HG03108 (cell line): ENCODE data around the gene PRICKLE2.

Source experiments
- ATAC-seq: cut with Tn5 transposase; IDR thresholded peaks from one replicate; pipeline ENCODE4 v1.9.1; 2021; ENCODE audit warnings: moderate library complexity; ENCODE audit not compliant: unreplicated experiment

Gene PRICKLE2, protein sequence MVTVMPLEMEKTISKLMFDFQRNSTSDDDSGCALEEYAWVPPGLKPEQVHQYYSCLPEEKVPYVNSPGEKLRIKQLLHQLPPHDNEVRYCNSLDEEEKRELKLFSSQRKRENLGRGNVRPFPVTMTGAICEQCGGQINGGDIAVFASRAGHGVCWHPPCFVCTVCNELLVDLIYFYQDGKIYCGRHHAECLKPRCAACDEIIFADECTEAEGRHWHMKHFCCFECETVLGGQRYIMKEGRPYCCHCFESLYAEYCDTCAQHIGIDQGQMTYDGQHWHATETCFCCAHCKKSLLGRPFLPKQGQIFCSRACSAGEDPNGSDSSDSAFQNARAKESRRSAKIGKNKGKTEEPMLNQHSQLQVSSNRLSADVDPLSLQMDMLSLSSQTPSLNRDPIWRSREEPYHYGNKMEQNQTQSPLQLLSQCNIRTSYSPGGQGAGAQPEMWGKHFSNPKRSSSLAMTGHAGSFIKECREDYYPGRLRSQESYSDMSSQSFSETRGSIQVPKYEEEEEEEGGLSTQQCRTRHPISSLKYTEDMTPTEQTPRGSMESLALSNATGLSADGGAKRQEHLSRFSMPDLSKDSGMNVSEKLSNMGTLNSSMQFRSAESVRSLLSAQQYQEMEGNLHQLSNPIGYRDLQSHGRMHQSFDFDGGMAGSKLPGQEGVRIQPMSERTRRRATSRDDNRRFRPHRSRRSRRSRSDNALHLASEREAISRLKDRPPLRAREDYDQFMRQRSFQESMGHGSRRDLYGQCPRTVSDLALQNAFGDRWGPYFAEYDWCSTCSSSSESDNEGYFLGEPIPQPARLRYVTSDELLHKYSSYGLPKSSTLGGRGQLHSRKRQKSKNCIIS

DNA sequence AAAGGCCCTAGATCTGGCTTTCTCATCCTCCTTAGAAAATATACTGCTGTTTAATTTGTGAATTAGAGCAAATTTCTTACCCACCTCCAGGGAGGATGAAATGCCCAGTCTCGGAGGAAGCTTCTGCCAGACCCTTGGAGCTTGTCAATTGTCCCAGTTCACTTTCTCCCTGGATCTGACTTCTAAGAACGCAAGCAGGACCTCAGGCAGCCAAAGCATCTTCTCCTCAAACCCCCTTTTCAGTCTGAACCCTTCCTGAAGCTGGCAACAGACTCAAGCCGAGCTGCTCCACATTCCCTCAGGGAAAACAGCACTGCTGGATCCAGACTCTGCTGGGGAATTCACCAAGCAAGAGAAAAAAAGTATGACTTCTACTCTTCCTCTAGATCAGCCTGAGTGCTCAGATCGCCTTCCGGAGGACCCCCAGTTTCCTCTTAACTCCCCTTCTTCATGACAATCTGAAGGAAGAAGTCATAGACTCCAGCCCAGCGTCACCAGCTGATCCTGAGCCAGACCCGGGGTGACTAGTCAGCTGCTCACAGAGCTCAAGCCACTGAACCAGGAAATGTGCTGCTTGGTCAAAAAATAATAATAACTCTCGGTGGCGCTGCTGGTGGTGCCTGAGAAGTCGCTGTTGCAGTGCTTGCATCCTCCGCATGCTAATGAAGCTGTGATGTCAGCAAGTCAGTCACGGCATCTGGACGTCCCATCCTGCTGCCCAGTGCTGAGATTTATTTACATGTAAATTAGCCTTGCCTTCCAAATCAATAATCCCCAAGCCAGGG lies at the start of gene PRICKLE2:
PRICKLE2 (minus strand) TSS at position 641 of the 785 bp plus-strand sequence. CDS start 26,539 bp downstream, outside the sequence.
- ATAC-seq = no peak

- ATAC-seq = no peak
These were observed 47.6 kb upstream of the PRICKLE2 start for GRCh38 chr3:64272842-64273241.

- ATAC-seq = no peak
These were observed 47.0 kb upstream of the PRICKLE2 start for GRCh38 chr3:64272271-64272670.

DNA sequence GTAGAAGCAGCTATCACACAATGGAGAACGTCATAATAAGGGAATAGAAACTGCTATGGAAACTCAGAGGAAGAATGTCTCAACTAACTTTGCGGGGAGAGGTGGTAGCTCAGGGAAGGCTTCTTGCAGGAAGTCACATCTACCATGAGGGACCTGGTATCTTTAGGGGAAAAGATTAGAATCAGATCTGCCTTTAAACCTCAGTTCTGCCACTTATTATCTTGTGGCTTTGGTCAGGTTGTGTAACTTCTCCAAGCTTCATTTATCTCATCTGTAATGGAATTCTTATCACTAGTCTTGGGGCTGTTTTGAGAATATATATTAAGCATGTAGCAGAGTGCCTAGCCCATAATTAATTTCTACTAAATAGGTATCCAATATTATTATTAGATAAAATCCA lies 46.4 kb upstream of the PRICKLE2 start:
- ATAC-seq = no peak

GRCh38 chr3:64270866-64271260 lies 45.6 kb upstream of the PRICKLE2 start:
- no peak for ATAC-seq

DNA sequence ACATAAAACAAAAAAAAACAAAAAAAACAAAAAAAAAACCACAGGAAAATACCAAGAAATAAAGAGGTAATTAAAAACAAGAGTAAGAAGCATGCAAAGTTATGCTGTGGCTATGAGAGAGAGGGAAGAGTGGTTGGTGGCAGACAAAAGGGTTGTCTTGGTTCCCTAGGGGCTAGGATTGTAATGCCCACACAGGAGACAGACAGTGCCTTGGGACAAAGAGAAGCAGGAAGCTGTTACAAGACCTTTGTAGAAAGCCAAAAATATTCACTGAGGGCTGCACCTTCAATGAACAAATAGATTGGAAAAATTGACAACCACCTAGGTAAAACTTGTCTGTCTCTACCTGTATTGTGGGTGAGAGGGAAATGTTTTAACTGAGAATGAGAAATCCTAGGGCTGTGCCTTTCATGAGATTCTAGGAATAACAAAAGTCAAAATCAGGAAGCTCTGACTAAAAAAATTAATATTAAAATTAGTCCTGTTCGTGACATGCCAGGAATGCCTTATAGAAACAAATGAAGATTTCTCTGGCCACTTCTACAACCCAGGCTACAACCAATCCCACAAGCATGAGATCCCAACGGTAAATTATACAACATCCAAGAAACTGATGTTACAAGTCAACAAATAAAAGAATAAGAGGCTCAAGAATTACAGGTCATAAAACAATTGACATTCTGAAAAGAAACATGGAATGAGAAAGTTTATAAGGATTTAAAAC lies 45.0 kb upstream of the PRICKLE2 start:
- ATAC-seq = no peak

GRCh38 chr3:64268926-64269325 lies 43.7 kb upstream of the PRICKLE2 start:
- ATAC-seq = no peak

GRCh38 chr3:64267721-64268604 lies 42.7 kb upstream of the PRICKLE2 start:
- no peak for ATAC-seq

DNA sequence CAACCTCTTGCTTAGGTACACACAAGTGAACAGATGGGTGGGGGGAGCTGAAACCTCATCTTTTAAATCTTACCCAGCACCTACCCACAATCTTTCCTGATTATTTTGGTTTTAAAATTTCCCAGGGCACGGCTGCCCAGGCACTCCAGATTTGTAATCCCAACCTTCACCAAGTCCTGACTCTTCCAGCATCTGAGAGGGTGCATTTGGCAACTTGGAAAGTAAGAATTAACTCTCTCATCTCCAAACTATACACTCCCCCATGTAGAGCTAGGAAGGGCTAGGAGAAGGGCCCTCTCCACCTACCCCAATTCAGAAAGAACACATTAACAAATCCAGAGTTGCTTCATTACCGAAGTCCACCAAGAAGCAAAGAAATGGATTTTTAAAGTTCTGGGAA lies 41.7 kb upstream of the PRICKLE2 start:
- no peak for ATAC-seq

GRCh38 chr3:64266065-64266931 lies 41.0 kb upstream of the PRICKLE2 start:
- no peak for ATAC-seq

- ATAC-seq = no peak
These were observed 40.4 kb upstream of the PRICKLE2 start for GRCh38 chr3:64265646-64266045.

GRCh38 chr3:64264501-64265109 lies 39.3 kb upstream of the PRICKLE2 start:
- ATAC-seq = no peak

- no peak for ATAC-seq
These were observed 37.4 kb upstream of the PRICKLE2 start for GRCh38 chr3:64262574-64263114.

DNA sequence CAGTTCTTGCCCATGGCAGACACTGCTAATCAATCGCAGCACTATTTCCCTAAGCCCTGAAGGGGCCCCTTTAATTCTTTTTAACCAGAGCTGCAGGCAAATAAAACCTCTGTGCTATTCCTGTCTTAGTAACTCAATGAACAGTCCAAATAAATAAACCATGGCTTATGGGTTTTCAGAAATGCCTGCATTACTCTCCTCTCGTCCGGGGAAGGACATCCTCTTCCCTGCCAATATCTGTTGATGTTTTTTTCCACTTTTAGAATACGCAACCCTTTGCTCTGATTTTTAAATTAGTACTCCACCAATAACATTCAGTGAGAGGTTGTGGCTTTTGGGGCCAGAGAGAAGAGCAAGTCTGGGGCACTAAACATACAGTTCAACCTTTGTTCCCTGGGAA lies 35.2 kb upstream of the PRICKLE2 start:
- ATAC-seq = no peak

DNA sequence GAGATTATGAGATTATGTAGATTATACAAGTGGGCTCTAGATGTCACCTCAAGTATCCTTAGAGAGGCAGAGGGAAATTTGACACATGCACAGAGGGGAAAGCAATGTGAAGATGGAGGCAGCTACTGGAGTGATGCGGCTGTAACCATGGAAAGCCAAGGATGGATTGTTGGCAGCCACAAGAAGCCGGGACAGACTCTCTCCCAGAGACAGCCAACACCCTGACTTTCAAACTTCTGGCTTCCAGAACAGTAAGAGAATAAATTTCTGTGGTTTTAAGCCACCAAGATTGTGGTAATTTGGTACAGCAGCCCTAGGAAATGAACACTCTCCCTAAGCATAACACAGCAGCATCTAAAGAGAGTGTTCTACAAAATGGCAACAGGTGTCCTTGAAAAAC lies 34.4 kb upstream of the PRICKLE2 start:
- ATAC-seq = no peak

DNA sequence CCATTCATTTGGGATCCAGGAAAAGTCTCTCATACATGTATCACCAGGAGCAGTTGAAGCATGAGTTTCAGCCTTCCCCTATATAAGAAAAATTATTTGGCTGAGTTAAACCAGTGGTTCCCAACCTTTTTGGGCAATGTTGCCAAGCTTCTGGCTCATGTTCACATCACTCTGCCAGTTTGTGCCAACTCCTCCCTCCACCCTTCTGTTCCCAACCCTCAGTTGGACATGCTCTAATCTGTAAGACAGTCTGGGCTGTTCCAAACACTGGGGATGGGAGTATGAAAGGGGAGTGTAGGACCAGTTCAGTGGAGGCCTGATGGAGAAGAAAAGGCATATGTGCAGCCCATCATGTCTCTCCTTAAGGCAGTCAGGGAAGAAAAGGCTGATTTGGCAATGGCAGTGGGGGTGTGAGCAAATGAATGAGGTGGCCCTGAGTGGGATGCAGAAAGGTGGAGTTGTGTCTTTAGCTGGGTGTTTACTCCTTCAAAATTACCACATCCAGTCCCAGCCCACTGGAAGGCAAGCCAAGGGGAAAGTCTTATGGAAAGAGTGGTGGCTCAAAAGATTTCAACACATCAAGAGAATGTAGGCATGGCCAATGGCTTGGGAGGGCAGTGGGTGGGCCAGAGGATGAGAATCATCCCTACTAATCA lies 32.0 kb upstream of the PRICKLE2 start:
- no peak for ATAC-seq

DNA sequence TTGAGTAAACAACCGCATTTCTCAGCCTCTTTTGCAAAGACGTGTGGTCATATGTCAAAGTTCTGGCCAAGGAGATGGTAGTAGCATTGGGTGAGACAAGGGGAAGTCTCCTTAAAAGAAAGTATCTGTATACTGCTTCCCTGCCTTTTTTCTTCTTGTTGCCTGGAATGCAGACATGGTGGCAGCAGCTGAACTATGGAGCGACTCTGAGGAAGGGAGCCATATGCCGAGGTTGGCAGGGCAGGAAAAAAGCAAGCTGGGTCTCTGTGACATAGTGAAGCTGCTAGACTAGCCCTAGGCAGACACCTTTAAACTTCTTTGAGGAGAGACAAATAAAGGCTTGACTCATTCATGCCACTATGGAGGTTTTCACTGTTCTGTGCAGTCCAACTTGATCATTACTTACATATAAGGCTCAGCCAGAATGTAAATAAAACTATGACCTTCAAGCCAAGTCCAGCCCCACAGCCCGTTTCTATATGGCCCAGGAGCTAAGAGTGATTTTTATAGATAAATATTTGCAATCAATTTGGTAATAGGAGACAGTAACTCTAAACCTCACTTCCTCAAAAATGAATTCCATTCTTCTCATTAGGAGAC lies 30.6 kb upstream of the PRICKLE2 start:
- ATAC-seq = no peak
